Liver (tissue), 9 donors: Measurements from ENCODE around the gene GCDH. TPM values are rescaled to one million over a fixed set of nuclear protein-coding genes. Genes with fewer than 3 reads are reported as not detected.
"Not testable (repeated sequence)": the region's sequence is repeated elsewhere in the genome, so short reads cannot be mapped to it uniquely, and the experiment has no call there.

ENCODE experiments used
- DNase-seq: peaks from one replicate; pipeline ENCODE4 v3.0.0-alpha.2; 2017; ENCODE audit warnings: low spot score
- H3K27ac ChIP-seq, 2 donors: one replicate each; pipeline ENCODE4 v1.7.0; 2013; ENCODE audit warnings: inconsistent platforms in 2 of 2, low read length in 2 of 2, control low read depth in 1 of 2, low read depth in 1 of 2, mild to moderate bottlenecking in 1 of 2
- H3K27me3 ChIP-seq, 4 donors: one replicate each; pipeline versions ENCODE4 v1.6.1 to v1.7.0; 2013; ENCODE audit warnings: low read length in 3 of 4, inconsistent platforms in 1 of 4, mild to moderate bottlenecking in 1 of 4, moderate library complexity in 1 of 4; ENCODE audit not compliant: control insufficient read depth in 4 of 4, insufficient read depth in 4 of 4
- H3K36me3 ChIP-seq, 4 donors: one replicate each; pipeline versions ENCODE4 v1.6.1 to v1.7.0; 2013; ENCODE audit warnings: low read length in 3 of 4, mild to moderate bottlenecking in 3 of 4, low read depth in 1 of 4, moderate library complexity in 1 of 4; ENCODE audit not compliant: control insufficient read depth in 4 of 4, insufficient read depth in 3 of 4
- H3K4me1 ChIP-seq, 4 donors: one replicate each; pipeline versions ENCODE4 v1.6.1 to v1.7.0; 2013; ENCODE audit warnings: low read length in 3 of 4, mild to moderate bottlenecking in 3 of 4, moderate library complexity in 1 of 4; ENCODE audit not compliant: control insufficient read depth in 4 of 4, insufficient read depth in 4 of 4
- H3K4me3 ChIP-seq, 3 donors: one replicate each; pipeline versions ENCODE4 v1.6.1 to v1.7.0; 2013; ENCODE audit warnings: low read length in 3 of 3, control low read depth in 1 of 3, low read depth in 1 of 3, mild to moderate bottlenecking in 1 of 3
- H3K9ac ChIP-seq, 2 donors: one replicate each; pipeline ENCODE4 v1.7.0; 2013; ENCODE audit warnings: low read length in 2 of 2, mild to moderate bottlenecking in 2 of 2, moderate library complexity in 2 of 2, control low read depth in 1 of 2, low read depth in 1 of 2
- H3K9me3 ChIP-seq, 4 donors: one replicate each; pipeline versions ENCODE4 v1.6.1 to v1.7.0; 2013; ENCODE audit warnings: low read length in 3 of 4; ENCODE audit not compliant: control insufficient read depth in 4 of 4
- EGR1 ChIP-seq, 2 donors: IDR thresholded peaks; 2 replicates each; pipeline ENCODE4 v1.6.1; 2016 to 2018; ENCODE audit warnings: antibody characterized with exemption in 2 of 2, low read depth in 2 of 2
- FOXA1 ChIP-seq: IDR thresholded peaks from 2 replicates; pipeline ENCODE4 v1.6.1; 2016; ENCODE audit warnings: antibody characterized with exemption
- FOXA2 ChIP-seq: IDR thresholded peaks from 2 replicates; pipeline ENCODE4 v1.6.1; 2016; ENCODE audit warnings: antibody characterized with exemption
- GABPA ChIP-seq, 2 donors: IDR thresholded peaks in 1 of 2; conservative IDR thresholded peaks in 1 of 2; 2 replicates each; pipeline ENCODE4 v1.6.1; 2016; ENCODE audit warnings: antibody characterized with exemption in 2 of 2, mild to moderate bottlenecking in 1 of 2, moderate library complexity in 1 of 2
- HNF4A ChIP-seq, 2 donors: conservative IDR thresholded peaks; 2 replicates each; pipeline ENCODE4 v1.6.1; 2016; ENCODE audit warnings: antibody characterized with exemption in 2 of 2, mild to moderate bottlenecking in 2 of 2
- HNF4G ChIP-seq: IDR thresholded peaks from 2 replicates; pipeline ENCODE4 v1.6.1; 2016; ENCODE audit warnings: antibody characterized with exemption
- JUND ChIP-seq, 2 donors: IDR thresholded peaks; 2 replicates each; pipeline ENCODE4 v1.6.1; 2016; ENCODE audit warnings: antibody characterized with exemption in 2 of 2
- NR2F2 ChIP-seq: IDR thresholded peaks from 2 replicates; pipeline ENCODE4 v1.6.1; 2016; ENCODE audit warnings: antibody characterized with exemption
- RAD21 ChIP-seq, 2 donors: IDR thresholded peaks; 2 replicates each; pipeline ENCODE4 v1.6.1; 2016; ENCODE audit warnings: antibody characterized with exemption in 2 of 2, mild to moderate bottlenecking in 2 of 2
- RXRA ChIP-seq, 2 donors: IDR thresholded peaks; 2 replicates each; pipeline ENCODE4 v1.6.1; 2017 to 2018; ENCODE audit warnings: antibody characterized with exemption in 2 of 2, mild to moderate bottlenecking in 1 of 2
- SP1 ChIP-seq: IDR thresholded peaks from 2 replicates; pipeline ENCODE4 v1.6.1; 2018; ENCODE audit warnings: antibody characterized with exemption, mild to moderate bottlenecking
- TAF1 ChIP-seq: conservative IDR thresholded peaks from 2 replicates; pipeline ENCODE4 v1.6.1; 2016; ENCODE audit warnings: antibody characterized with exemption, mild to moderate bottlenecking
- YY1 ChIP-seq: IDR thresholded peaks from 2 replicates; pipeline ENCODE4 v1.6.1; 2016; ENCODE audit warnings: antibody characterized with exemption, mild to moderate bottlenecking
- WGBS: extraction: QIAGEN DNeasy Blood & Tissue Kit; methylation state at CpG from one replicate; pipeline ENCODE4 v1.1.7; 2013; 5-methylcytosine and 5-hydroxymethylcytosine counted together
- polyA plus RNA-seq, 2 donors: library from polyadenylated mRNA; stranded (reverse) in 1 of 2; unstranded in 1 of 2; fragments of 200-250 nt in 1 of 2; fragments of >200 nt in 1 of 2; fragmentation: Nextera tagmentation in 1 of 2; extraction: Ambion mirVana in 1 of 2; gene quantifications; one replicate each; pipeline versions ENCODE4 v1.2.1 to v1.2.3, GENCODE V29; 2013 to 2015
- total RNA-seq, 2 donors: library from RNA; depleted of rRNA; stranded (reverse); fragments of >200 nt; gene quantifications; one replicate each; pipeline ENCODE4 v1.2.3, GENCODE V29; 2014
- TF ChIP-seq, protein P1 (sequence below): IDR thresholded peaks from 2 replicates; pipeline ENCODE4 v1.6.1; 2016; ENCODE audit warnings: antibody characterized with exemption, mild to moderate bottlenecking
- TF ChIP-seq, protein P2 (sequence below): IDR thresholded peaks from 2 replicates; pipeline ENCODE4 v1.6.1; 2016; ENCODE audit warnings: antibody characterized with exemption
- TF ChIP-seq, protein P3 (sequence below): fragments of 150-350 bp; IDR thresholded peaks from 2 replicates; pipeline ENCODE4 v1.5.1; 2017; ENCODE audit warnings: improper control_type of control experiment, low read depth, low read length; ENCODE audit not compliant: missing input control
- TF ChIP-seq, protein P4 (sequence below): IDR thresholded peaks from 2 replicates; pipeline ENCODE4 v1.6.1; 2016; ENCODE audit warnings: antibody characterized with exemption
- TF ChIP-seq, protein P5 (sequence below): IDR thresholded peaks from 2 replicates; pipeline ENCODE4 v1.6.1; 2016; ENCODE audit warnings: antibody characterized with exemption
- donor health status: healthy.
- donor health status: healthy.
- donor health status: healthy.
- donor health status: healthy.
- donor health status: healthy.

The GCDH gene
- total and polyA plus RNA-seq, 4 donors: 65.8 to 118 (median 78.1) TPM

DNA sequence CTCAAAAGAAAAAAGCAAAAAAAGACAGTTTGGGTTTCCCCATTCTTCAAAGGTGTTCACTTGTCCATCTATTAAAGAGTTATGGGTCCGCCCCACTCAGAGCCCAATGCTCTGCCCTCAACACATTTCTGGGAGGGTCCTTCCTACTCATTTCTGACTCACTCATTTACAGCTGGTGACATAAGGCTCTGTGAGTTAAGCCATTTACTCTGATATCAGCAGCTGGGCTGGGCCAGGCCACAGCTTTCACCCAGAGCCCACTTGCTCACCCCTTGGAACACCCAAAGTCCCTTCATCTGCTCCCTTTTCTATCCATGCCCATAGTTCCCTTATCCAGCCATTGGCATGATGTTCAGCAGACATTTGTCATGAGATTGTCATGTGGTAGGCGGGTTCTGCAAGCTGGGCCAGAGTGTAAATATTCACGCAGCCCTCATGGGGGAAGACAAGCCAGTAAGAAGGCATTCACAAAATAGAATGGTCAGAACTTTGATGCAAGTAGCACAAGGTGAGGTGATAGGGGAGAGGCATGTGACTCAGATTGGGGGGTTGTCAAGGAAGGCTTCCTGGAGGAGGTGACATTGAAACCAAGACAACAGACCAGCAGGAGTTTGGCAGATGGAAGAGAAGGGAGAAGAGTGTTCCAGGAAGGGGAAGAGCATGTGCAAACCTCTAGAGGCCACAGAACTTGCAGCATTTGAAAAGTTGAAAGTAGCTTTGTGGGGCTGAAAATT, 46.8 kb upstream of the GCDH start:
- TF ChIP-seq, protein P1, sequence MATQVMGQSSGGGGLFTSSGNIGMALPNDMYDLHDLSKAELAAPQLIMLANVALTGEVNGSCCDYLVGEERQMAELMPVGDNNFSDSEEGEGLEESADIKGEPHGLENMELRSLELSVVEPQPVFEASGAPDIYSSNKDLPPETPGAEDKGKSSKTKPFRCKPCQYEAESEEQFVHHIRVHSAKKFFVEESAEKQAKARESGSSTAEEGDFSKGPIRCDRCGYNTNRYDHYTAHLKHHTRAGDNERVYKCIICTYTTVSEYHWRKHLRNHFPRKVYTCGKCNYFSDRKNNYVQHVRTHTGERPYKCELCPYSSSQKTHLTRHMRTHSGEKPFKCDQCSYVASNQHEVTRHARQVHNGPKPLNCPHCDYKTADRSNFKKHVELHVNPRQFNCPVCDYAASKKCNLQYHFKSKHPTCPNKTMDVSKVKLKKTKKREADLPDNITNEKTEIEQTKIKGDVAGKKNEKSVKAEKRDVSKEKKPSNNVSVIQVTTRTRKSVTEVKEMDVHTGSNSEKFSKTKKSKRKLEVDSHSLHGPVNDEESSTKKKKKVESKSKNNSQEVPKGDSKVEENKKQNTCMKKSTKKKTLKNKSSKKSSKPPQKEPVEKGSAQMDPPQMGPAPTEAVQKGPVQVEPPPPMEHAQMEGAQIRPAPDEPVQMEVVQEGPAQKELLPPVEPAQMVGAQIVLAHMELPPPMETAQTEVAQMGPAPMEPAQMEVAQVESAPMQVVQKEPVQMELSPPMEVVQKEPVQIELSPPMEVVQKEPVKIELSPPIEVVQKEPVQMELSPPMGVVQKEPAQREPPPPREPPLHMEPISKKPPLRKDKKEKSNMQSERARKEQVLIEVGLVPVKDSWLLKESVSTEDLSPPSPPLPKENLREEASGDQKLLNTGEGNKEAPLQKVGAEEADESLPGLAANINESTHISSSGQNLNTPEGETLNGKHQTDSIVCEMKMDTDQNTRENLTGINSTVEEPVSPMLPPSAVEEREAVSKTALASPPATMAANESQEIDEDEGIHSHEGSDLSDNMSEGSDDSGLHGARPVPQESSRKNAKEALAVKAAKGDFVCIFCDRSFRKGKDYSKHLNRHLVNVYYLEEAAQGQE: no peak
- TF ChIP-seq JUND (IDR thresholded peaks at IDR 0.05) (no peak), TAF1 (no peak), NR2F2 (no peak), HNF4A (conservative IDR thresholded peaks at IDR 0.05) (no peak), EGR1 (IDR thresholded peaks at IDR 0.05; ENCODE audit: low read depth in 2 of 2) (no peak), SP1 (no peak), GABPA (IDR thresholded peaks at IDR 0.05 in 1 of 2, conservative IDR thresholded peaks at IDR 0.05 in 1 of 2) (no peak), RAD21 (IDR thresholded peaks at IDR 0.05) (no peak), FOXA2 (no peak), YY1 (no peak), FOXA1 (no peak), RXRA (IDR thresholded peaks at IDR 0.05) (no peak), HNF4G (no peak)
- TF ChIP-seq, protein P2, sequence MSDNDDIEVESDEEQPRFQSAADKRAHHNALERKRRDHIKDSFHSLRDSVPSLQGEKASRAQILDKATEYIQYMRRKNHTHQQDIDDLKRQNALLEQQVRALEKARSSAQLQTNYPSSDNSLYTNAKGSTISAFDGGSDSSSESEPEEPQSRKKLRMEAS: no peak
- TF ChIP-seq, protein P3, sequence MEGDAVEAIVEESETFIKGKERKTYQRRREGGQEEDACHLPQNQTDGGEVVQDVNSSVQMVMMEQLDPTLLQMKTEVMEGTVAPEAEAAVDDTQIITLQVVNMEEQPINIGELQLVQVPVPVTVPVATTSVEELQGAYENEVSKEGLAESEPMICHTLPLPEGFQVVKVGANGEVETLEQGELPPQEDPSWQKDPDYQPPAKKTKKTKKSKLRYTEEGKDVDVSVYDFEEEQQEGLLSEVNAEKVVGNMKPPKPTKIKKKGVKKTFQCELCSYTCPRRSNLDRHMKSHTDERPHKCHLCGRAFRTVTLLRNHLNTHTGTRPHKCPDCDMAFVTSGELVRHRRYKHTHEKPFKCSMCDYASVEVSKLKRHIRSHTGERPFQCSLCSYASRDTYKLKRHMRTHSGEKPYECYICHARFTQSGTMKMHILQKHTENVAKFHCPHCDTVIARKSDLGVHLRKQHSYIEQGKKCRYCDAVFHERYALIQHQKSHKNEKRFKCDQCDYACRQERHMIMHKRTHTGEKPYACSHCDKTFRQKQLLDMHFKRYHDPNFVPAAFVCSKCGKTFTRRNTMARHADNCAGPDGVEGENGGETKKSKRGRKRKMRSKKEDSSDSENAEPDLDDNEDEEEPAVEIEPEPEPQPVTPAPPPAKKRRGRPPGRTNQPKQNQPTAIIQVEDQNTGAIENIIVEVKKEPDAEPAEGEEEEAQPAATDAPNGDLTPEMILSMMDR: no peak
- TF ChIP-seq, protein P4, sequence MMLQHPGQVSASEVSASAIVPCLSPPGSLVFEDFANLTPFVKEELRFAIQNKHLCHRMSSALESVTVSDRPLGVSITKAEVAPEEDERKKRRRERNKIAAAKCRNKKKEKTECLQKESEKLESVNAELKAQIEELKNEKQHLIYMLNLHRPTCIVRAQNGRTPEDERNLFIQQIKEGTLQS: no peak
- TF ChIP-seq, protein P5, sequence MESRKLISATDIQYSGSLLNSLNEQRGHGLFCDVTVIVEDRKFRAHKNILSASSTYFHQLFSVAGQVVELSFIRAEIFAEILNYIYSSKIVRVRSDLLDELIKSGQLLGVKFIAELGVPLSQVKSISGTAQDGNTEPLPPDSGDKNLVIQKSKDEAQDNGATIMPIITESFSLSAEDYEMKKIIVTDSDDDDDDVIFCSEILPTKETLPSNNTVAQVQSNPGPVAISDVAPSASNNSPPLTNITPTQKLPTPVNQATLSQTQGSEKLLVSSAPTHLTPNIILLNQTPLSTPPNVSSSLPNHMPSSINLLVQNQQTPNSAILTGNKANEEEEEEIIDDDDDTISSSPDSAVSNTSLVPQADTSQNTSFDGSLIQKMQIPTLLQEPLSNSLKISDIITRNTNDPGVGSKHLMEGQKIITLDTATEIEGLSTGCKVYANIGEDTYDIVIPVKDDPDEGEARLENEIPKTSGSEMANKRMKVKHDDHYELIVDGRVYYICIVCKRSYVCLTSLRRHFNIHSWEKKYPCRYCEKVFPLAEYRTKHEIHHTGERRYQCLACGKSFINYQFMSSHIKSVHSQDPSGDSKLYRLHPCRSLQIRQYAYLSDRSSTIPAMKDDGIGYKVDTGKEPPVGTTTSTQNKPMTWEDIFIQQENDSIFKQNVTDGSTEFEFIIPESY: no peak
- no peak for DNase-seq
- peaks cover 0 to 8% (median 5%) of the 10 kb centered on the region in 4 donors for H3K4me1 ChIP-seq
- H3K36me3 ChIP-seq: no peaks in the 10 kb centered on the region
- no peak overlapping the region for H3K4me3 ChIP-seq
- no peak overlapping the region for H3K27ac ChIP-seq
- H3K9ac ChIP-seq: no peak overlapping the region
- H3K27me3 ChIP-seq: peaks cover 0 to 14% (median 6%) of the 10 kb centered on the region in 4 donors
- 83% methylated on average over 3 of the region's 3 CpGs for WGBS
- no peaks in the 10 kb centered on the region for H3K9me3 ChIP-seq

DNA sequence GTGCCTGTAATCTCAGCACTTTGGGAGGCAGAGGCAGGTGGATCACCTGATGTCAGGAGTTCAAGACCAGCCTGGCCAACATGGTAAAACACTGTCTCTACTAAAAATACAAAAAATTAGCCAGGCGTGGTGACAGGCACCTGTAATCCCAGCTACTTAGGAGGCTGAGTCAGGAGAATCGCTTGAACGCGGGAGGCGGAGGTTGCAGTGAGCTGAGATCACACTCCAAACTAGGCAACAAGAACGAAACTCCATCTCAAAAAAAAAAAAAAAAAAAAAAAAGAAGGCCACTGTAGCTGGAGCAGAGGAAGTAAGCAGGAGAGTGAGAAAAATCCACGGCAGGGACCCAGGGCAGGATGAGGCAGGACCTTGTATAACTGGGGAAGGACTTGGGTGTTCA, 44.3 kb upstream of the GCDH start:
- not testable (repeated sequence) for H3K4me1 ChIP-seq, DNase-seq, H3K9me3 ChIP-seq, H3K36me3 ChIP-seq, H3K27me3 ChIP-seq, H3K4me3 ChIP-seq, H3K27ac ChIP-seq, H3K9ac ChIP-seq
- 81% methylated on average over 7 of the region's 7 CpGs for WGBS
